ELR (cell line): ENCODE results near the gene ST8SIA2.

Source experiments
- DNase-seq: peaks from one replicate; pipeline ENCODE4 v3.0.0-alpha.2; 2015; ENCODE audit warnings: low read depth

ST8SIA2 gene

DNA sequence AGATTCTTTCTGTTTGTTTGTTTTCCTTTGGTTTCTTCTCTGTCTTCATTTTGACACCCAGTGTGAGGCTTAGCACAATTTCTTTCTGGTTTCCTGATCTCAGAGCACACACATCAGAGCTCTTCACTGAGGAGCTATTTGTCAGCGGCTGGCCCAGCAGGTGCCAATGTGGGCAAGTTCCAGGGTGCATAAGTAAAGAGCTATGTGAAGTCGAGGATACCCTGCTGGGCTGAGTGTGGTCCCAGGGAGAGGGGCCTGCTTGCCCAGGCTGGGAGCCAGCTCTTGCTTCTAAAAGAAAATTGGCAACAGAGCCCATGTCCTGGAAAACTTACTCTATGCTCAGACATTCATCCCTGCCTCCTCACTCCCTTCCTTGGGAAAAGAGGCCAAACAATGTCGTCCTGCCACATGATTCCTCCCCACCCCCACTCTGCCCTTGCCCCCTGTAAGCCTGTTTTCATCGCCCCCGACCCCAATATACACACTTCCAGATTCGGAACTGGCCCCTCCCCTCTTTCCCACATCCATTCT lies 101.2 kb downstream of the ST8SIA2 start:
- no peak for DNase-seq

- DNase-seq, result no peak
These were observed 101.8 kb downstream of the ST8SIA2 start for GRCh38 chr15:92495446-92495845.

GRCh38 chr15:92499731-92500530 lies 106.2 kb downstream of the ST8SIA2 start:
- DNase-seq, result no peak

GRCh38 chr15:92502336-92502735 lies 108.7 kb downstream of the ST8SIA2 start:
- DNase-seq, result no peak

GRCh38 chr15:92502930-92503857 lies 109.5 kb downstream of the ST8SIA2 start:
- no peak for DNase-seq

DNA sequence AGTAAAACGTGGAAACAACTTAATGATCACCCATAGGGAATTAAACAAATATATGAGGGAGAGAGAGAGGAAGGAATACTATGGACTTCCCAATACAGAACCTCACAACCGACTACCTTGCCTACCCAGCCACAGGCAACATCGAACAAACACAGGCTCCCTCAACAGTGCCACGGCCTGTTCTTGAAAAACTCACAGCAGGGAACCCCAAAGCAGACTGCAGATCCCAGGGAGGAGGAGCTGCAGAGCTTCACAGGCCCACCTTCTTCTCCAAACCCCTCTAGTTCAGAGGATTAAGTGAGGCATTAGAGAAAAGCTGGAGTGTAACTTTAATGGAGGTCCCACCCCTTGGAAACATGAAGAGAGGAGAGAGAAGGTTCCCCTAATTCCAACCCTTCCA lies 110.2 kb downstream of the ST8SIA2 start:
- DNase-seq, result no peak

GRCh38 chr15:92505611-92506010 lies 111.9 kb downstream of the ST8SIA2 start:
- DNase-seq, result no peak

GRCh38 chr15:92506506-92506905 lies 112.8 kb downstream of the ST8SIA2 start:
- no peak for DNase-seq

GRCh38 chr15:92510163-92510882 lies 116.6 kb downstream of the ST8SIA2 start:
- DNase-seq, result no peak
